Endodermal cell (in vitro differentiated cells): ENCODE measurements around the gene TDP2. TPM values are rescaled to one million over a fixed set of nuclear protein-coding genes. Genes with fewer than 3 reads are reported as not detected.

Experiments used
- DNase-seq: peaks from one replicate; pipeline ENCODE4 v3.0.0-alpha.2; 2017
- H3K27ac ChIP-seq: 2 replicates; pipeline ENCODE4 v1.5.1; 2013; ENCODE audit warnings: mild to moderate bottlenecking, low read depth, low read length, moderate library complexity
- H3K27me3 ChIP-seq: 2 replicates; pipeline ENCODE4 v1.6.1; 2013; ENCODE audit warnings: mild to moderate bottlenecking, low read length, moderate library complexity; ENCODE audit not compliant: insufficient read depth, control insufficient read depth, poor library complexity, severe bottlenecking
- H3K36me3 ChIP-seq: 2 replicates; pipeline ENCODE4 v1.7.0; 2013; ENCODE audit warnings: mild to moderate bottlenecking, low read length, moderate library complexity; ENCODE audit not compliant: control insufficient read depth, insufficient read depth
- H3K4me1 ChIP-seq: one replicate; pipeline ENCODE4 v1.7.0; 2013; ENCODE audit warnings: low read length; ENCODE audit not compliant: control insufficient read depth, insufficient read depth
- H3K4me3 ChIP-seq: 2 replicates; pipeline ENCODE4 v1.5.1; 2013; ENCODE audit warnings: mild to moderate bottlenecking, low read length, moderate library complexity
- H3K9ac ChIP-seq: 2 replicates; pipeline ENCODE4 v1.6.1; 2013; ENCODE audit warnings: mild to moderate bottlenecking, low read length, moderate library complexity; ENCODE audit not compliant: poor library complexity, severe bottlenecking; ENCODE audit errors: extremely low read depth
- H3K9me3 ChIP-seq: 2 replicates; pipeline ENCODE4 v1.6.1; 2013; ENCODE audit warnings: mild to moderate bottlenecking, low read length, moderate library complexity; ENCODE audit not compliant: control insufficient read depth
- H3K27ac Mint-ChIP-seq: 2 replicates; pipeline ENCODE4 v1.8.0; 2020; ENCODE audit warnings: mixed read lengths
- H3K27me3 Mint-ChIP-seq: 2 replicates; pipeline ENCODE4 v1.8.0; 2021; ENCODE audit warnings: mild to moderate bottlenecking, mixed read lengths; ENCODE audit not compliant: insufficient read depth
- H3K36me3 Mint-ChIP-seq: 2 replicates; pipeline ENCODE4 v1.8.0; 2020; ENCODE audit warnings: low read depth, mixed read lengths
- H3K4me1 Mint-ChIP-seq: 2 replicates; pipeline ENCODE4 v1.8.0; 2020; ENCODE audit warnings: mixed read lengths
- H3K4me3 Mint-ChIP-seq: 2 replicates; pipeline ENCODE4 v1.8.0; 2020; ENCODE audit warnings: mild to moderate bottlenecking, moderate library complexity, mixed read lengths
- H3K9me3 Mint-ChIP-seq: 2 replicates; pipeline ENCODE4 v1.8.0; 2020; ENCODE audit warnings: mild to moderate bottlenecking, mixed read lengths
- CTCF ChIP-seq: fragments of 200-600 bp; sonication (generic); conservative IDR thresholded peaks from 2 replicates; pipeline ENCODE4 v1.5.0; 2021; ENCODE audit warnings: antibody characterized with exemption, mild to moderate bottlenecking
- WGBS, 2 experiments: methylation state at CpG; one replicate each; pipeline versions ENCODE4 v1.1.5 to v1.1.7; 2013; ENCODE audit warnings: missing lambda C conversion rate in 2 of 2, mixed read lengths in 1 of 2; ENCODE audit not compliant: insufficient coverage in 1 of 2, insufficient read length in 1 of 2; 5-methylcytosine and 5-hydroxymethylcytosine counted together
- total RNA-seq, 2 donors: library from RNA; stranded (reverse); fragmentation: NEBNext Ultra II Directional in 1 of 2; extraction: Animal tissue kit (Norgen Biotek cat#: 25700) in 1 of 2; gene quantifications; 2 replicates in 1 of 2; 3 replicates in 1 of 2; pipeline ENCODE4 v1.2.1, GENCODE V29; 2021

Gene TDP2
- total RNA-seq, 2 donors from 2014 or later: 53.0 to 54.2 TPM

DNA sequence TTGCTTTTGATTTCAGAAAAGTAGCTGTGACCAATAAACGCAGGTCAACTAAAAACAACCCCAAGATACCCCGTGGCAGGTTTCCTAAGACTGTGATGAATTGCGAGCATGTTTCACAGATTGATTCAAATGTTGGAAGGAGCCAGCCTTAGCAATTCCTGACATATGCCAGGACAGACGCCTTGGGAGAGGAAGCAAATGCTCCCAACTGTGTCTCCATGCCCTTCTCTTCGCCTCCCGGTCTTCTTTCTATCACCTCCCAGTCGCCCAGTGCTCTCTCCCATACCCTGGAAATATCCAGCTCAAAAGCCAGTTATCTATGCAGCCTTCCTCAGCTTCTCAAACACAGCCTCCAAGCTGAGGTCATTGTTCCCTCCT, 52.7 kb downstream of the TDP2 start:
- Histone ChIP-seq H3K4me3 (no peak overlapping the region), H3K9me3 (no peaks in the 10 kb centered on the region), H3K9ac (no peak overlapping the region), H3K36me3 (no peaks in the 10 kb centered on the region), H3K27me3 (no peaks in the 10 kb centered on the region), H3K4me1 (no peaks in the 10 kb centered on the region), H3K27ac (no peak overlapping the region)
- TF ChIP-seq CTCF: no peak
- H3K27me3 Mint-ChIP-seq: no peaks in the 10 kb centered on the region
- no peak for DNase-seq
- H3K4me1 Mint-ChIP-seq: peaks cover 11% of the 10 kb centered on the region
- no peak overlapping the region for H3K27ac Mint-ChIP-seq
- WGBS, 2 experiments: 76 to 87% methylated on average over 6 to 7 of the region's 7 CpGs
- no peaks in the 10 kb centered on the region for H3K36me3 Mint-ChIP-seq
- no peak overlapping the region for H3K4me3 Mint-ChIP-seq
- no peaks in the 10 kb centered on the region for H3K9me3 Mint-ChIP-seq

DNA sequence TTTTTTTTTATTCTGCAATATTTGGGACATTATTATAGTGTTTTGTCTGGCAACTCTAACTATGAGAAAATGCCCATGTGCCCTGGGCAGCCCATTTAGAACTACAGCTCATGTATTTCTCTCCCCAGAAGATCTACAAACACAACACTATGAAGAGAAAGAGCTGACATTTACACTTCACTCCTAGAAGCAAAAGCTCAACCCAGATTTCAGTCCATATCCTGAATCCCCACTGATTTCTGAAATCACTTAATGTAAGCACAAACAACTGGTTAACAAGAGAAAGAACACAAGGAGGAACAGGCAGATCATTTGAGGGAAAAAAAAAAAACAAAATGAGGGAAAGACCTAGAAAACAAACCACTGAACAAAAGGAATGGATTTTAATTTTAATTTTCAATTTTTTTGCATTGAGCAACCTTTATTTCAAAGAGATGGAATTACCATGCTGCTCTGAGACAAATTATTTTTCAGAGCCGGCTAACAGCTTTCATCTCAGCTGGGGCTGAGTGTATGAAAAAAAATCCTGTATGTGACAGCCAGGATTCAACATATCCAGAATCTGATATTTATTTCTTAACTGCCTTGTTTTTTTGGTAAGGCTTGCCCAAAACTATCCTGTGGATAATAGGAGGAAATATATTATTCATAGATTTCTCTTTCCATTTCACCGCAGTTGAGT, 53.2 kb downstream of the TDP2 start:
- Mint-ChIP-seq H3K4me1 (peaks cover 10% of the 10 kb centered on the region), H3K36me3 (no peaks in the 10 kb centered on the region), H3K27ac (no peak overlapping the region), H3K4me3 (no peak overlapping the region), H3K27me3 (no peaks in the 10 kb centered on the region), H3K9me3 (no peaks in the 10 kb centered on the region)
- Histone ChIP-seq H3K9ac (no peak overlapping the region), H3K4me1 (no peaks in the 10 kb centered on the region), H3K36me3 (no peaks in the 10 kb centered on the region), H3K27me3 (no peaks in the 10 kb centered on the region), H3K9me3 (no peaks in the 10 kb centered on the region), H3K27ac (no peak overlapping the region), H3K4me3 (no peak overlapping the region)
- DNase-seq: no peak
- no peak for TF ChIP-seq CTCF
- 95 to 100% methylated on average over 2 of the region's 2 CpGs for WGBS, 2 experiments

- Mint-ChIP-seq H3K27ac (no peak overlapping the region), H3K4me3 (no peak overlapping the region), H3K4me1 (peaks cover 10% of the 10 kb centered on the region), H3K9me3 (no peaks in the 10 kb centered on the region), H3K36me3 (no peaks in the 10 kb centered on the region), H3K27me3 (no peaks in the 10 kb centered on the region)
- Histone ChIP-seq H3K4me1 (no peaks in the 10 kb centered on the region), H3K27me3 (no peaks in the 10 kb centered on the region), H3K9ac (no peak overlapping the region), H3K36me3 (no peaks in the 10 kb centered on the region), H3K27ac (no peak overlapping the region), H3K4me3 (no peak overlapping the region), H3K9me3 (no peaks in the 10 kb centered on the region)
- TF ChIP-seq CTCF: no peak
- no peak for DNase-seq
- 100% methylated on average over 3 of the region's 4 CpGs for WGBS, 2 experiments
These were observed 56.0 kb downstream of the TDP2 start for GRCh38 chr6:24610672-24611071.
